Heart left ventricle (tissue), 16 donors: ENCODE data around the gene SLC25A33. TPM values are rescaled to one million over a fixed set of nuclear protein-coding genes. Genes with fewer than 3 reads are reported as not detected.

ENCODE experiments used
- ATAC-seq, 4 donors: fragments of 200-7000 bp; cut with Tn5 transposase; one replicate each; pipeline ENCODE4 v1.9.1; 2020 to 2022; ENCODE audit warnings: moderate library complexity in 4 of 4, mild to moderate bottlenecking in 3 of 4, moderate number of reproducible peaks in 1 of 4
- DNase-seq, 5 donors: peaks; one replicate each; pipeline ENCODE4 v3.0.0-alpha.2; 2020
- H3K27ac ChIP-seq, 12 donors: fragments of 200-600 bp; sonication (generic) in 4 of 12; one replicate each; pipeline versions ENCODE4 v1.5.0 to v1.8.0; 2016 to 2022; ENCODE audit warnings: mild to moderate bottlenecking in 2 of 12
- H3K27me3 ChIP-seq, 9 donors: fragments of 200-600 bp; sonication (generic) in 2 of 9; one replicate each; pipeline versions ENCODE4 v1.5.1 to v1.8.0; 2016 to 2022; ENCODE audit warnings: mild to moderate bottlenecking in 3 of 9
- H3K36me3 ChIP-seq, 9 donors: fragments of 200-600 bp; sonication (generic) in 2 of 9; one replicate each; pipeline versions ENCODE4 v1.5.0 to v1.8.0; 2018 to 2022; ENCODE audit warnings: mild to moderate bottlenecking in 2 of 9
- H3K4me1 ChIP-seq, 12 donors: fragments of 200-600 bp; sonication (generic) in 4 of 12; one replicate each; pipeline versions ENCODE4 v1.5.0 to v1.8.0; 2016 to 2022; ENCODE audit warnings: mild to moderate bottlenecking in 3 of 12
- H3K4me3 ChIP-seq, 12 donors: fragments of 200-600 bp; sonication (generic) in 4 of 12; one replicate each; pipeline versions ENCODE4 v1.5.0 to v1.8.0; 2017 to 2022; ENCODE audit warnings: mild to moderate bottlenecking in 9 of 12, moderate library complexity in 4 of 12
- H3K9me3 ChIP-seq, 12 donors: fragments of 200-600 bp; sonication (generic) in 4 of 12; one replicate each; pipeline versions ENCODE4 v1.5.0 to v1.8.0; 2016 to 2022; ENCODE audit warnings: mild to moderate bottlenecking in 1 of 12
- CTCF ChIP-seq, 12 donors: fragments of 200-600 bp; sonication (generic) in 4 of 12; IDR thresholded peaks; one replicate each; pipeline versions ENCODE4 v1.5.0 to v1.8.0; 2018 to 2022; ENCODE audit warnings: antibody characterized with exemption in 12 of 12, mild to moderate bottlenecking in 5 of 12
- POLR2A ChIP-seq, 2 donors: fragments of 450-650 bp; IDR thresholded peaks; one replicate each; pipeline ENCODE4 v1.6.1; 2017; ENCODE audit warnings: antibody characterized with exemption in 2 of 2, mild to moderate bottlenecking in 2 of 2, moderate library complexity in 2 of 2
- WGBS, 4 donors: extraction: QIAGEN DNeasy Blood & Tissue Kit in 2 of 4; methylation state at CpG; one replicate each; pipeline versions ENCODE4 v1.1.5 to v1.1.7; 2013 to 2018; 5-methylcytosine and 5-hydroxymethylcytosine counted together
- intact Hi-C, 10 donors: fragments of 100-400 bp; cut with DNase I; formaldehyde crosslinking; loops; one replicate each; pipeline versions ENCODE4 v1.11.1 to v1.14.2; 2022
- polyA plus RNA-seq, 2 donors: library from polyadenylated mRNA; stranded (reverse); fragments of 200-250 nt; gene quantifications; one replicate each; pipeline ENCODE4 v1.2.3, GENCODE V29; 2013
- total RNA-seq, 9 donors: library from RNA; depleted of rRNA in 2 of 9; stranded (reverse); fragments of >200 nt in 2 of 9; fragmentation: NEBNext Ultra II Directional in 3 of 9; extraction: Animal tissue kit (Norgen Biotek cat#: 25700) in 3 of 9; gene quantifications; one replicate each; pipeline versions ENCODE4 v1.1.0 to v1.2.4, GENCODE V29; 2016 to 2023
- donor health status: ischemic (EF 13 %, LVEDD 7.1; RV severe dilation, severe dysfunction).
- donor health status: healthy with polysubstance abuse.
- donor health status: DM: no; HTN: yes; CAD: no.
- donor health status: DM: no; HTN: no; CAD: no.
- donor health status: ischemic (EF 25% LVEDD 6.9; RV normal size, moderate dysfunction).
- donor health status: ischemic (EF 25% LVEDD 5.7; RV mildly dilated, moderate dysfunction).
- donor health status: healthy.
- donor health status: DM: yes; HTN: yes; CAD: no.
- donor health status: ischemic (EF 35%, LVEDD 5.7; RV mildly dilated, moderate dysfunction).
- donor health status: nonischemic (EF 11% LVEDD 7.7; RV severe dilation, severe dysfunction).
- donor health status: DM: yes; HTN: yes; CAD: no.
- donor health status: PGD.
- donor health status: ischemic (EF 29% LVEDD 5.4; RV normal size, mild dysfunction).
- donor health status: nonischemic (EF 23%, LVEDD 6.1; RV moderate dilation, normal function).

The SLC25A33 gene
- total and polyA plus RNA-seq, 11 donors = 2.8 to 9.7 (median 4.5) TPM

- ATAC-seq (no peak), DNase-seq (no peak)
- Histone ChIP-seq H3K4me1 (peaks cover 0 to 11% (median 0%) of the 10 kb centered on the region in 12 donors), H3K27ac (no peak overlapping the region), H3K4me3 (no peak overlapping the region), H3K36me3 (peaks cover 0 to 53% (median 42%) of the 10 kb centered on the region in 9 donors), H3K9me3 (no peaks in the 10 kb centered on the region), H3K27me3 (no peaks in the 10 kb centered on the region)
- 89 to 97% (median 93%) methylated on average over 18 to 20 of the region's 20 CpGs for WGBS, 4 donors
- no peak for TF ChIP-seq CTCF (IDR thresholded peaks at IDR 0.05)
- TF ChIP-seq POLR2A (IDR thresholded peaks at IDR 0.05) = no peak
- intact Hi-C loops = no loop called here
Measured at GRCh38 chr1:9612871-9613624, 73.8 kb downstream of the SLC25A33 start.

- TF ChIP-seq CTCF (IDR thresholded peaks at IDR 0.05) (no peak), POLR2A (IDR thresholded peaks at IDR 0.05) (no peak)
- Histone ChIP-seq H3K27me3 (peaks cover 0 to 2% (median 0%) of the 10 kb centered on the region in 9 donors), H3K27ac (no peak overlapping the region), H3K4me1 (peaks cover 0 to 11% (median 0%) of the 10 kb centered on the region in 12 donors), H3K4me3 (no peak overlapping the region), H3K36me3 (peaks cover 0 to 47% (median 36%) of the 10 kb centered on the region in 9 donors), H3K9me3 (no peaks in the 10 kb centered on the region)
- intact Hi-C loops = no loop called here
- WGBS, 4 donors = 74 to 90% (median 86%) methylated on average over 14 to 17 of the region's 17 CpGs
- no peak for ATAC-seq
- DNase-seq = no peak
Measured at GRCh38 chr1:9613625-9614299, 74.5 kb downstream of the SLC25A33 start.

- intact Hi-C loops = no loop called here
- ATAC-seq (peak; percentile 46 to 60 (median 54)), DNase-seq (no peak)
- no peak overlapping the region for H3K4me3 ChIP-seq
- peaks cover 0 to 19% (median 0%) of the 10 kb centered on the region in 9 donors for H3K27me3 ChIP-seq
- WGBS, 4 donors = 42 to 57% (median 49%) methylated on average over 11 to 16 of the region's 16 CpGs
- peaks cover 0 to 31% (median 26%) of the 10 kb centered on the region in 9 donors for H3K36me3 ChIP-seq
- peak; percentile 29 to 75 (median 51) for TF ChIP-seq CTCF (IDR thresholded peaks at IDR 0.05)
- no peak for TF ChIP-seq POLR2A (IDR thresholded peaks at IDR 0.05)
- H3K4me1 ChIP-seq = peaks cover 0 to 2% (median 0%) of the 10 kb centered on the region in 12 donors
- H3K9me3 ChIP-seq = no peaks in the 10 kb centered on the region
- H3K27ac ChIP-seq = no peak overlapping the region
Measured at GRCh38 chr1:9615316-9616063, 76.2 kb downstream of the SLC25A33 start.
